Ovary (tissue), 3 donors: Measurements from ENCODE around the gene RABL6.

Source experiments
- POLR2A ChIP-seq: fragments of 450-650 bp; IDR thresholded peaks from one replicate; pipeline ENCODE4 v1.6.1; 2017; ENCODE audit warnings: antibody characterized with exemption, mild to moderate bottlenecking, moderate library complexity
- TF ChIP-seq, protein P1 (sequence below), 3 donors: fragments of 450-650 bp in 2 of 3; fragments of 200-600 bp in 1 of 3; IDR thresholded peaks; one replicate each; pipeline versions ENCODE4 v1.5.1 to v1.8.0; 2016 to 2022; ENCODE audit warnings: antibody characterized with exemption in 3 of 3, mild to moderate bottlenecking in 1 of 3
- donor health status: DM: no; HTN: no; CAD: no.

DNA sequence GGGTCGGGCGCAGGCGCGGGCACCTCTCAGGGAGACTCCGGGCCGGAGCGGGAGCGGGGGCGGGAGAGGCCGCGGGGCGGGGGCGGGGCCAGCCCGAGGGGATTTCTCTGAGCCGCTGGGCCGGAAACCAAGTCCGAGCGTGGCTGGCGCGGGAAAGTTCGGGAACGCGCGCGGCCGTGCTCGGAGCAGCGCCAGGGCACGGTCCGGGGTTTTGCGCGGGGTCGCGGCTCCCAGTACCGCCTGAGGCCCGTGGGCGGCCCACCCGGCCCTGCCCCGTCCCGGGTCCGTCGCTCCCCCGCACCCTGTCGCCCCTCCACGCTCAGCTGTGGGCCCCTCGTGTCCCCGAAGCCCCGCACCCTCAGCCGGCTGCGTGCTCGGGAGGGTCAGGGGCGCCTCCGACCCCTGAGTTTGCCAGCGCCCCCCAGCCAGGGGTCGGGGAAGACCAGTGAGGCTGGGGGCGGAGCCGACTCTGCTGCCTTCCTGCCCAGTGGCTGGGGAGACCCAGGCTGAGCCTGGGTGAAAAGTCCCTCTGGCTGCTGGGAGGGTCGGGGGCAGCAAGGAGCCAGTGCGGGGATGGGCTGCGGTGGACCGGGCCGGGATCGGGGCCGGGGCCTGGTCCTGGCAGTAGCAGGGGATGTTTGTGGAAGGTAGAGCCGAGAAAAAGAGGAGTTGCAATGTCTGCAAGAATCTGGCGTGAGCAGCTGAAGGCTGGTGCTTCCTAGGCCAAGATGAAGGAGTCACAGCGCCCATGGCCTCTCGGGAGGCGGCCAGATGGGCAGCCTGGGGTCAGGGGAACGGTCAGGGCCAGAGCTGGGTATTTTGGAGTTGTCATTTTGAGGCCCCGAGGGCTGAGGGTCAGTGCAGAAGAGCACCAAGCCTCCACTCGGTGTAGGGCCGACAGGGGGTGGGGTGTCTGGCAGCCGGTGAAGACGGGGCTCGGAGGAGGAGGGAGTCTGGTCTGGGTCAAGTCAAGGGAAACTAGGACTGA, 79.2 kb downstream of the RABL6 start:
- TF ChIP-seq, protein P1, sequence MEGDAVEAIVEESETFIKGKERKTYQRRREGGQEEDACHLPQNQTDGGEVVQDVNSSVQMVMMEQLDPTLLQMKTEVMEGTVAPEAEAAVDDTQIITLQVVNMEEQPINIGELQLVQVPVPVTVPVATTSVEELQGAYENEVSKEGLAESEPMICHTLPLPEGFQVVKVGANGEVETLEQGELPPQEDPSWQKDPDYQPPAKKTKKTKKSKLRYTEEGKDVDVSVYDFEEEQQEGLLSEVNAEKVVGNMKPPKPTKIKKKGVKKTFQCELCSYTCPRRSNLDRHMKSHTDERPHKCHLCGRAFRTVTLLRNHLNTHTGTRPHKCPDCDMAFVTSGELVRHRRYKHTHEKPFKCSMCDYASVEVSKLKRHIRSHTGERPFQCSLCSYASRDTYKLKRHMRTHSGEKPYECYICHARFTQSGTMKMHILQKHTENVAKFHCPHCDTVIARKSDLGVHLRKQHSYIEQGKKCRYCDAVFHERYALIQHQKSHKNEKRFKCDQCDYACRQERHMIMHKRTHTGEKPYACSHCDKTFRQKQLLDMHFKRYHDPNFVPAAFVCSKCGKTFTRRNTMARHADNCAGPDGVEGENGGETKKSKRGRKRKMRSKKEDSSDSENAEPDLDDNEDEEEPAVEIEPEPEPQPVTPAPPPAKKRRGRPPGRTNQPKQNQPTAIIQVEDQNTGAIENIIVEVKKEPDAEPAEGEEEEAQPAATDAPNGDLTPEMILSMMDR (IDR thresholded peaks at IDR 0.05): no peak
- TF ChIP-seq POLR2A: no peak
